ENCODE measurements around the gene BIN1.

The BIN1 gene

GRCh38 chr2:127092306-127092705 is 14.6 kb downstream of the BIN1 start:
- no peak for DNase-seq (ENCODE audit: low read depth in 2 of 2)

GRCh38 chr2:127091886-127092285 is 15.1 kb downstream of the BIN1 start:
- DNase-seq (ENCODE audit: low read depth in 2 of 2) = no peak

GRCh38 chr2:127091148-127091547 is 15.8 kb downstream of the BIN1 start:
- DNase-seq (ENCODE audit: low read depth in 2 of 2) = no peak

GRCh38 chr2:127090281-127091120 is 16.5 kb downstream of the BIN1 start:
- no peak for DNase-seq (ENCODE audit: low read depth in 2 of 2)

GRCh38 chr2:127089478-127090235 is 17.3 kb downstream of the BIN1 start:
- no peak for DNase-seq (ENCODE audit: low read depth in 2 of 2)

GRCh38 chr2:127088706-127089105 is 18.2 kb downstream of the BIN1 start:
- DNase-seq (ENCODE audit: low read depth in 2 of 2) = no peak

- DNase-seq (ENCODE audit: low read depth in 2 of 2) = no peak
Observed at GRCh38 chr2:127087791-127088495, 19.0 kb downstream of the BIN1 start.

- DNase-seq (ENCODE audit: low read depth in 2 of 2) = no peak
Observed at GRCh38 chr2:127086990-127087790, 19.8 kb downstream of the BIN1 start.

GRCh38 chr2:127085317-127085681 is 21.7 kb downstream of the BIN1 start:
- no peak for DNase-seq (ENCODE audit: low read depth in 2 of 2)

- no peak for DNase-seq (ENCODE audit: low read depth in 2 of 2)
Observed at GRCh38 chr2:127084611-127085316, 22.2 kb downstream of the BIN1 start.

- no peak for DNase-seq (ENCODE audit: low read depth in 2 of 2)
Observed at GRCh38 chr2:127083819-127084503, 23.0 kb downstream of the BIN1 start.

GRCh38 chr2:127082974-127083373 is 24.0 kb downstream of the BIN1 start:
- no peak for DNase-seq (ENCODE audit: low read depth in 2 of 2)

GRCh38 chr2:127081826-127082633 is 24.9 kb downstream of the BIN1 start:
- peak; percentile 46 to 53 for DNase-seq (ENCODE audit: low read depth in 2 of 2)

GRCh38 chr2:127080938-127081755 is 25.8 kb downstream of the BIN1 start:
- peak; percentile 32 to 57 for DNase-seq (ENCODE audit: low read depth in 2 of 2)

- DNase-seq (ENCODE audit: low read depth in 2 of 2) = no peak
Observed at GRCh38 chr2:127080226-127080937, 26.6 kb downstream of the BIN1 start.

- no peak for DNase-seq (ENCODE audit: low read depth in 2 of 2)
Observed at GRCh38 chr2:127079358-127079920, 27.5 kb downstream of the BIN1 start.

- no peak for DNase-seq (ENCODE audit: low read depth in 2 of 2)
Observed at GRCh38 chr2:127078666-127079270, 28.2 kb downstream of the BIN1 start.

Data from stimulated activated CD8-positive, alpha-beta memory T cell treated with anti-CD3 and anti-CD28 coated beads, Interleukin-15, amount 100 ng/mL, for 4 hours (primary cell).